ENCODE results near the gene KCNK4. TPM values are rescaled to one million over a fixed set of nuclear protein-coding genes. Genes with fewer than 3 reads are reported as not detected.

KCNK4 gene
- total and polyA plus RNA-seq, 2 of the 13 experiments (the other 11 are each of a cell fraction or from before 2014, with no cell fraction given), result not detected

DNA sequence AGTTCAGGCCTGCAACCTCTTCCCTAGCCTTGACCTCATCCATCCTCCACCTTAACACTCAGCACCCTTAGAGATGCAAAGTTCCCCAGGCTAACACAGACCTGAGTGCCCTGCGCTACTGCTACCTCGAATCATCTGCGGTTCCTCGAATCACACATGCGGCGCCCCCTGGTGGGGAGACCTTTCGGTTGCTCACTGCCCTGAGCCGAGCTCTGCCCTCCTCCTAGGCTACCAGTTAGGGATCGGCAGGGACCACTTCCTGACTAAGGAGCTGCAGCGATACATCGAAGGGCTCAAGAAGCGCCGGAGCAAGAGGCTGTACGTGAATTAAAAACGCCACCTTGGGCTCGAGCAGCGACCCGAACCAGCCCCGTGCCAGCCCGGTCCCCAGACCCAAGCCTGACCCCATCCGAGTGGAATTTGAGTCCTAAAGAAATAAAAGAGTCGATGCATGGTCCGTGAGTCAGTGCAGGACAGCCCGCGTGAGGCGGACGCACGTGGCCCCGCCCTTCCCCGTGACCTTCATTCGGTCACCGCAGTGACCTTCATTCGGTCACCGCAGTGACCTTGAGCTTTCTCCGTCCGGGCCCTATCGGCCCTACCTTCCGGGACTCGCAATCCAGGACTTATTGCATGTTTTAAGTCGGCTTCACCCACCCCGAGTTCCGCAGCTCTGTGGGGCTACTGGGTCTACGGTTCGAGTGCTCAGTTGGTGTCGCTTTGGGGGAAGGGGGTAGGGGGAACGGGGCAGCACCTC lies 13.4 kb downstream of the KCNK4 start (continued):
- TF ChIP-seq, protein P1, sequence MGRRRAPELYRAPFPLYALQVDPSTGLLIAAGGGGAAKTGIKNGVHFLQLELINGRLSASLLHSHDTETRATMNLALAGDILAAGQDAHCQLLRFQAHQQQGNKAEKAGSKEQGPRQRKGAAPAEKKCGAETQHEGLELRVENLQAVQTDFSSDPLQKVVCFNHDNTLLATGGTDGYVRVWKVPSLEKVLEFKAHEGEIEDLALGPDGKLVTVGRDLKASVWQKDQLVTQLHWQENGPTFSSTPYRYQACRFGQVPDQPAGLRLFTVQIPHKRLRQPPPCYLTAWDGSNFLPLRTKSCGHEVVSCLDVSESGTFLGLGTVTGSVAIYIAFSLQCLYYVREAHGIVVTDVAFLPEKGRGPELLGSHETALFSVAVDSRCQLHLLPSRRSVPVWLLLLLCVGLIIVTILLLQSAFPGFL (CRISPR knock-in tag; IDR thresholded peaks at IDR 0.05), result 0 out of 2 replicates have a peak, but pooled peaks have one; percentile 59
- TF ChIP-seq HDAC1 (CRISPR knock-in tag; IDR thresholded peaks at IDR 0.05), result peak; percentile 39; the same call in 1 of the 2 replicates
- TF ChIP-seq RFXAP (CRISPR knock-in tag; IDR thresholded peaks at IDR 0.05; ENCODE audit: borderline replicate concordance), result peak; percentile 62; the same call in 1 of the 2 replicates
- no peak for TF ChIP-seq ZNF850 (CRISPR knock-in tag; conservative IDR thresholded peaks at IDR 0.05)
- TF ChIP-seq KDM5B (CRISPR knock-in tag; IDR thresholded peaks at IDR 0.05; ENCODE audit: borderline replicate concordance), result peak; percentile 32; the same call in 1 of the 2 replicates
- no peak for TF ChIP-seq ZFP36L2 (CRISPR knock-in tag; IDR thresholded peaks at IDR 0.05)
- TF ChIP-seq ZNF792 (CRISPR knock-in tag; IDR thresholded peaks at IDR 0.05), result 0 out of 2 replicates have a peak, but pooled peaks have one; percentile 15
- TF ChIP-seq, protein P2, sequence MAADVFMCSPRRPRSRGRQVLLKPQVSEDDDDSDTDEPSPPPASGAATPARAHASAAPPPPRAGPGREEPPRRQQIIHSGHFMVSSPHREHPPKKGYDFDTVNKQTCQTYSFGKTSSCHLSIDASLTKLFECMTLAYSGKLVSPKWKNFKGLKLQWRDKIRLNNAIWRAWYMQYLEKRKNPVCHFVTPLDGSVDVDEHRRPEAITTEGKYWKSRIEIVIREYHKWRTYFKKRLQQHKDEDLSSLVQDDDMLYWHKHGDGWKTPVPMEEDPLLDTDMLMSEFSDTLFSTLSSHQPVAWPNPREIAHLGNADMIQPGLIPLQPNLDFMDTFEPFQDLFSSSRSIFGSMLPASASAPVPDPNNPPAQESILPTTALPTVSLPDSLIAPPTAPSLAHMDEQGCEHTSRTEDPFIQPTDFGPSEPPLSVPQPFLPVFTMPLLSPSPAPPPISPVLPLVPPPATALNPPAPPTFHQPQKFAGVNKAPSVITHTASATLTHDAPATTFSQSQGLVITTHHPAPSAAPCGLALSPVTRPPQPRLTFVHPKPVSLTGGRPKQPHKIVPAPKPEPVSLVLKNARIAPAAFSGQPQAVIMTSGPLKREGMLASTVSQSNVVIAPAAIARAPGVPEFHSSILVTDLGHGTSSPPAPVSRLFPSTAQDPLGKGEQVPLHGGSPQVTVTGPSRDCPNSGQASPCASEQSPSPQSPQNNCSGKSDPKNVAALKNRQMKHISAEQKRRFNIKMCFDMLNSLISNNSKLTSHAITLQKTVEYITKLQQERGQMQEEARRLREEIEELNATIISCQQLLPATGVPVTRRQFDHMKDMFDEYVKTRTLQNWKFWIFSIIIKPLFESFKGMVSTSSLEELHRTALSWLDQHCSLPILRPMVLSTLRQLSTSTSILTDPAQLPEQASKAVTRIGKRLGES (CRISPR knock-in tag; IDR thresholded peaks at IDR 0.05; ENCODE audit: borderline replicate concordance), result 0 out of 2 replicates have a peak, but pooled peaks have one; percentile 26
- no peak for TF ChIP-seq TCF12 (IDR thresholded peaks at IDR 0.05)
- TF ChIP-seq TCF12 (CRISPR knock-in tag; IDR thresholded peaks at IDR 0.05), result no peak
- TF ChIP-seq ZNF773 (CRISPR knock-in tag; IDR thresholded peaks at IDR 0.05; ENCODE audit: borderline replicate concordance), result peak; percentile 66; the same call in 1 of the 2 replicates
- peak; percentile 55 for TF ChIP-seq HOXA3 (CRISPR knock-in tag; IDR thresholded peaks at IDR 0.05)
- TF ChIP-seq, protein P3, sequence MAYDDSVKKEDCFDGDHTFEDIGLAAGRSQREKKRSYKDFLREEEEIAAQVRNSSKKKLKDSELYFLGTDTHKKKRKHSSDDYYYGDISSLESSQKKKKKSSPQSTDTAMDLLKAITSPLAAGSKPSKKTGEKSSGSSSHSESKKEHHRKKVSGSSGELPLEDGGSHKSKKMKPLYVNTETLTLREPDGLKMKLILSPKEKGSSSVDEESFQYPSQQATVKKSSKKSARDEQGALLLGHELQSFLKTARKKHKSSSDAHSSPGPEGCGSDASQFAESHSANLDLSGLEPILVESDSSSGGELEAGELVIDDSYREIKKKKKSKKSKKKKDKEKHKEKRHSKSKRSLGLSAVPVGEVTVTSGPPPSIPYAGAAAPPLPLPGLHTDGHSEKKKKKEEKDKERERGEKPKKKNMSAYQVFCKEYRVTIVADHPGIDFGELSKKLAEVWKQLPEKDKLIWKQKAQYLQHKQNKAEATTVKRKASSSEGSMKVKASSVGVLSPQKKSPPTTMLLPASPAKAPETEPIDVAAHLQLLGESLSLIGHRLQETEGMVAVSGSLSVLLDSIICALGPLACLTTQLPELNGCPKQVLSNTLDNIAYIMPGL (CRISPR knock-in tag; IDR thresholded peaks at IDR 0.05; ENCODE audit: borderline replicate concordance in 1 of 2, low read depth in 1 of 2), result peak; percentile 92 to 95
- TF ChIP-seq THAP11 (CRISPR knock-in tag; IDR thresholded peaks at IDR 0.05), result peak; percentile 79
- TF ChIP-seq TSC22D2 (CRISPR knock-in tag; IDR thresholded peaks at IDR 0.05; ENCODE audit: borderline replicate concordance), result peak; percentile 78; the same call in 1 of the 2 replicates
- TF ChIP-seq, protein P4, sequence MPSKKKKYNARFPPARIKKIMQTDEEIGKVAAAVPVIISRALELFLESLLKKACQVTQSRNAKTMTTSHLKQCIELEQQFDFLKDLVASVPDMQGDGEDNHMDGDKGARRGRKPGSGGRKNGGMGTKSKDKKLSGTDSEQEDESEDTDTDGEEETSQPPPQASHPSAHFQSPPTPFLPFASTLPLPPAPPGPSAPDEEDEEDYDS (CRISPR knock-in tag; IDR thresholded peaks at IDR 0.05), result 0 out of 2 replicates have a peak, but pooled peaks have one; percentile 21
- TF ChIP-seq HNF4A (CRISPR knock-in tag; IDR thresholded peaks at IDR 0.05), result peak; percentile 61
- no peak for TF ChIP-seq ATF7-NPFF (CRISPR knock-in tag; IDR thresholded peaks at IDR 0.05; ENCODE audit: low read depth)
- 0 out of 2 replicates have a peak, but pooled peaks have one; percentile 43 for TF ChIP-seq GATAD1 (CRISPR knock-in tag; IDR thresholded peaks at IDR 0.05)
- peak; percentile 34 for TF ChIP-seq RBM22 (optimal IDR thresholded peaks at IDR 0.05; ENCODE audit: low read length)
- TF ChIP-seq, protein P5, sequence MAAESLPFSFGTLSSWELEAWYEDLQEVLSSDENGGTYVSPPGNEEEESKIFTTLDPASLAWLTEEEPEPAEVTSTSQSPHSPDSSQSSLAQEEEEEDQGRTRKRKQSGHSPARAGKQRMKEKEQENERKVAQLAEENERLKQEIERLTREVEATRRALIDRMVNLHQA (CRISPR knock-in tag; IDR thresholded peaks at IDR 0.05), result no peak
- TF ChIP-seq ZNF430 (CRISPR knock-in tag; IDR thresholded peaks at IDR 0.05), result peak; percentile 80; the same call in 1 of the 2 replicates

All from HepG2 (cell line).